CD4-positive, CD25-positive, alpha-beta regulatory T cell (primary cell): ENCODE measurements around the gene GALNT18. TPM values are rescaled to one million over a fixed set of nuclear protein-coding genes. Genes with fewer than 3 reads are reported as not detected.

Experiments used
- ATAC-seq, 2 donors: fragments of 150-1000 bp; cut with Tn5 transposase; one replicate each; pipeline ENCODE4 v1.10.0; 2021; ENCODE audit warnings: low read depth in 2 of 2, moderate number of reproducible peaks in 2 of 2, moderate library complexity in 1 of 2
- DNase-seq, 3 donors: peaks; one replicate each; pipeline versions ENCODE4 v3.0.0 to v3.0.0-alpha.2; 2012 to 2022; ENCODE audit warnings: mixed read lengths in 1 of 3
- H3K27ac ChIP-seq: one replicate; pipeline ENCODE4 v1.7.0; 2013; ENCODE audit warnings: mild to moderate bottlenecking, low read length; ENCODE audit not compliant: insufficient read depth, poor library complexity, severe bottlenecking
- H3K27me3 ChIP-seq: one replicate; pipeline ENCODE4 v1.7.0; 2013; ENCODE audit warnings: low read length; ENCODE audit not compliant: control insufficient read depth, insufficient read depth
- H3K36me3 ChIP-seq: one replicate; pipeline ENCODE4 v1.7.0; 2013; ENCODE audit warnings: mild to moderate bottlenecking, low read length, moderate library complexity; ENCODE audit not compliant: control insufficient read depth, insufficient read depth
- H3K4me1 ChIP-seq: 2 replicates; pipeline ENCODE4 v1.7.0; 2013; ENCODE audit warnings: mild to moderate bottlenecking, low read length; ENCODE audit not compliant: insufficient read depth, control insufficient read depth, poor library complexity, severe bottlenecking
- H3K4me3 ChIP-seq: one replicate; pipeline ENCODE4 v1.7.0; 2013; ENCODE audit warnings: low read depth, mild to moderate bottlenecking, low read length, moderate library complexity
- H3K9me3 ChIP-seq, 2 experiments: 1 replicate in 1 of 2; 2 replicates in 1 of 2; pipeline ENCODE4 v1.7.0; 2013; ENCODE audit warnings: low read length in 2 of 2, mild to moderate bottlenecking in 1 of 2, moderate library complexity in 1 of 2; ENCODE audit not compliant: control insufficient read depth in 2 of 2
- H3K27ac Mint-ChIP-seq, 3 donors: one replicate each; pipeline ENCODE4 v1.8.0; 2020 to 2022; ENCODE audit warnings: mild to moderate bottlenecking in 3 of 3, mixed read lengths in 3 of 3, moderate library complexity in 2 of 3
- H3K27me3 Mint-ChIP-seq: one replicate; pipeline ENCODE4 v1.8.0; 2022; ENCODE audit warnings: mild to moderate bottlenecking, mixed read lengths
- H3K36me3 Mint-ChIP-seq: one replicate; pipeline ENCODE4 v1.8.0; 2020; ENCODE audit warnings: mixed read lengths
- H3K4me1 Mint-ChIP-seq, 4 donors: one replicate each; pipeline ENCODE4 v1.8.0; 2020 to 2022; ENCODE audit warnings: mixed read lengths in 4 of 4, mild to moderate bottlenecking in 1 of 4
- H3K4me3 Mint-ChIP-seq, 4 donors: one replicate each; pipeline ENCODE4 v1.8.0; 2020 to 2022; ENCODE audit warnings: mild to moderate bottlenecking in 4 of 4, mixed read lengths in 4 of 4, moderate library complexity in 3 of 4
- H3K9me3 Mint-ChIP-seq, 7 donors: one replicate each; pipeline ENCODE4 v1.8.0; 2020 to 2022; ENCODE audit warnings: mixed read lengths in 7 of 7, mild to moderate bottlenecking in 3 of 7, moderate library complexity in 2 of 7
- polyA plus RNA-seq, 4 donors: library from polyadenylated mRNA; unstranded; fragments of 300-500 nt; fragmentation: Illumina TruSeq; gene quantifications; one replicate each; pipeline ENCODE4 v1.2.3, GENCODE V29; 2021
- total RNA-seq: library from RNA; stranded (reverse); gene quantifications from one replicate; pipeline ENCODE4 v1.2.3, GENCODE V29; 2022

The GALNT18 gene
- total and polyA plus RNA-seq, 5 donors from 2014 or later, result 0.10 TPM; not detected in 4

GRCh38 chr11:11662578-11662977 lies 40.8 kb upstream of the GALNT18 start:
- H3K27me3 Mint-ChIP-seq, result peaks cover 4% of the 10 kb centered on the region

DNA sequence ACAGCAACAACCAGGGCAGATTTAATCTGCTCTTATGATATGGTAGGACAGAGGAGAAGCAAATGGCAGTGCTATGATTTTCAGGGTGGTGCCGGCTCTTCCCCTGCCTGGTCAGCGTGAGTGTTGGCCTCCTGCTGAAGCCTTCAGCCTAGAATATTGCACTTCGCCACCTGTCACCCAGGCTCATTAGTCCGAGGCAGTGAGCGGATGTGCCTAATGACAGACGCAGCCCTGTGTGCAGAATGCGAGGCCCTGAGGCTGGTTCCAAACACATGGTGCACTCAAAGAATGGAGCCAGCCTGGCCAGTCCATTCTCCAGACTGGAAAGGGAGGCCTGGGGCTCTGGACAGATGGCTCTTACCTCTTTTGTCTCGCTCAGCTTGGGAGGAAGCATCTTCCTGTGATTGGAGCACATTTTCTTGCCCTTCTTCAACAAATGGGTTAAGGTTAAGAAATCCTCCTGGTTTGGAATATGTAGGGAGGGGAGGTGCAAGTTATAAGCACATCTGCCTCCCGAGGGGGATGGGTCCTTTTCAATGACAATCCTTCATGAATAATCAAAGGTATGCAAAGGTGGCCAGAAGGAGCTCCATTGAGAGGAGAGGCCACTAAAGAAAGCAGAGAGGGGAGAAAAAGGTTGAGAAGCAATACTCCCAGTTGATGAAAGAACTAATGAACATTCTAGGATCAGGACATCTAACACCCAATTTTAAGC lies 39.7 kb upstream of the GALNT18 start:
- Histone ChIP-seq H3K4me3 (no peak overlapping the region), H3K27me3 (no peaks in the 10 kb centered on the region), H3K36me3 (no peaks in the 10 kb centered on the region), H3K27ac (no peak overlapping the region), H3K9me3 (no peaks in the 10 kb centered on the region), H3K4me1 (no peaks in the 10 kb centered on the region)
- Mint-ChIP-seq H3K4me1 (no peaks in the 10 kb centered on the region), H3K27me3 (peaks cover 4% of the 10 kb centered on the region), H3K36me3 (no peaks in the 10 kb centered on the region), H3K27ac (no peak overlapping the region), H3K4me3 (no peak overlapping the region), H3K9me3 (no peaks in the 10 kb centered on the region)
- ATAC-seq (no peak), DNase-seq (no peak)

More at GRCh38 chr11:11662578-11662977, 40.8 kb upstream of the GALNT18 start:
- Histone ChIP-seq H3K27me3 (no peaks in the 10 kb centered on the region), H3K9me3 (no peaks in the 10 kb centered on the region), H3K27ac (no peak overlapping the region), H3K4me3 (no peak overlapping the region), H3K36me3 (no peaks in the 10 kb centered on the region), H3K4me1 (no peaks in the 10 kb centered on the region)
- Mint-ChIP-seq H3K9me3 (no peaks in the 10 kb centered on the region), H3K27ac (no peak overlapping the region), H3K4me3 (no peak overlapping the region), H3K36me3 (no peaks in the 10 kb centered on the region), H3K4me1 (no peaks in the 10 kb centered on the region)
- DNase-seq (no peak), ATAC-seq (no peak)

GRCh38 chr11:11660363-11660740 lies 38.5 kb upstream of the GALNT18 start:
- no peak for ATAC-seq
- Mint-ChIP-seq H3K9me3 (no peaks in the 10 kb centered on the region), H3K36me3 (no peaks in the 10 kb centered on the region), H3K27ac (no peak overlapping the region), H3K4me1 (no peaks in the 10 kb centered on the region), H3K27me3 (peaks cover 9% of the 10 kb centered on the region), H3K4me3 (no peak overlapping the region)
- DNase-seq, result no peak
- Histone ChIP-seq H3K4me3 (no peak overlapping the region), H3K4me1 (no peaks in the 10 kb centered on the region), H3K27ac (no peak overlapping the region), H3K36me3 (no peaks in the 10 kb centered on the region), H3K27me3 (peaks cover 3% of the 10 kb centered on the region), H3K9me3 (no peaks in the 10 kb centered on the region)

DNA sequence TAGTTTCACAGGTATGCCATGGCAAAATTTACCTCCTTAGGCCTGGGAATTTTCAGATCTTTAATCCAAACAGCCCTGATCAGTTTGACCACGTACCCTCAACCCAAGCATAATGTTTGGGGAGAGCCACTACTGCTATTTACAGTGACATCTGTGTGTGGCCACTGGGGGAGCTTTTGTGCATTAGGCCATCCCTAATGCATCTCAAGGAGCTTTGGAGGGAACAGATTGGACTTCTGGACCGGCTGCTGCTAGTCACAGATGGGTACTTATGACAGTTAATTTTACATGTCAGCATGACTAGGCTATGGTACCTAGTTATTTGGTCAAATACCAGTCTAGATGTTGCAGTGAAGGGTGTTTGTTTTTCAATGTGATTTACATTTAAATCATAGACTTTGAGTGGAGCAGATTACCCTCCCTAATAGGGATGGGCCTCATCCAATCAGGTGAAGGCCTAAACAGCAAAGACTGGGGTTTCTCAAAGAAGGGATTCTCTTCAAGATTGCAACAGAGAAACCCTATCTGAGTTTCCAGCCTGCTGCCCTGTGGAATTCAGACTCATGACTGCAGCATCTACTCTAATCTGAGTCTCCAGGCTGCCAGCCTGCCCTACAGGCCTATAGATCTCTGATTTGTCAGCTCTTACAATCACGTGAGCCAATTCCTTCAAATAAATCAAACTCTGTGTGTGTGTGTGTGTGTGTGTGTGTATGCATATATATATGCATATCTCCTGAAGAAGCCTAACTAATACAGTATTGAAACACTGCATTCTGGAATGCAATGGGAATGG lies 38.0 kb upstream of the GALNT18 start:
- no peak overlapping the region for H3K27ac Mint-ChIP-seq
- Histone ChIP-seq H3K27ac (no peak overlapping the region), H3K36me3 (no peaks in the 10 kb centered on the region), H3K4me3 (no peak overlapping the region), H3K4me1 (no peaks in the 10 kb centered on the region), H3K9me3 (no peaks in the 10 kb centered on the region), H3K27me3 (peaks cover 3% of the 10 kb centered on the region)
- H3K4me1 Mint-ChIP-seq, result no peaks in the 10 kb centered on the region
- H3K36me3 Mint-ChIP-seq, result no peaks in the 10 kb centered on the region
- H3K9me3 Mint-ChIP-seq, result no peaks in the 10 kb centered on the region
- H3K4me3 Mint-ChIP-seq, result no peak overlapping the region
- H3K27me3 Mint-ChIP-seq, result peaks cover 15% of the 10 kb centered on the region
- ATAC-seq (no peak), DNase-seq (no peak)

DNA sequence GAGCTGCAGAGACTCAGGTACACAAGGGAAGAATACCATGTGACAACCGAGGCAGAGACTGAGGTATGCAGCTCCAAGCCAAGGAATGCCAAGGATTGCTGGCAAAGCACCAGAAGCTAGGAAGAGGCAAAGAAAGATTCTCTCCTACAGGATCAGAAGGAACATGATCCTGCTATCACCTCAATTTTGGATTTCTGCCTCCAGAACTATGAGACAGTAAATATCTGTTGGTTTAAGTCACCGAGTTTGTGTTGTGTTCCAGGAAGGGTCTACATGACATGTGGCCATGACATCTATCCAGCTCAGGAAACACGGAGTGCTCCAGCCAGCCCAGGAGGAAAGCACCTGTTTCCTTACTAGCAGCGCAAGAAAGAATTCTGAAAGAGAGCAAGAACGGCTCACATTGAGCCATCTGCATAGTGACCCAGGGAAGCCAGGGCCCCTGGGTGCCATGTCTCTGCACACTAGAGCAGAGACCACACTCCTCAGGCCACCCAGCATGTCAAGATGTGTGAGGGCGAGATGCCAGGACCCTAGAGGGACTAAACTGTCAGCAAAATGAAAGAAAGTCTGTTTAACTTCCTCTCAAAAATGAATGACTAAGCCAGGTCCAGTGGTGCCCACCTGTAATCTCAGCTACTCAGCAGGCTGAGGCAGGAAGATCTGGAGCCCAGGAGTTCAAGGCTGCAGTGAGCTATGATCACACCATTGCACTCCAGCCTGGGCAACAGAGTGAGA lies 35.6 kb upstream of the GALNT18 start:
- H3K4me1 ChIP-seq, result no peaks in the 10 kb centered on the region
- Mint-ChIP-seq H3K4me3 (no peak overlapping the region), H3K27me3 (peaks cover 29% of the 10 kb centered on the region), H3K27ac (no peak overlapping the region), H3K9me3 (peaks cover 0 to 3% (median 0%) of the 10 kb centered on the region in 7 donors), H3K4me1 (no peaks in the 10 kb centered on the region), H3K36me3 (no peaks in the 10 kb centered on the region)
- no peak overlapping the region for H3K4me3 ChIP-seq
- H3K27ac ChIP-seq, result no peak overlapping the region
- ATAC-seq (no peak), DNase-seq (no peak)
- no peaks in the 10 kb centered on the region for H3K9me3 ChIP-seq
- no peaks in the 10 kb centered on the region for H3K36me3 ChIP-seq
- H3K27me3 ChIP-seq, result peaks cover 5% of the 10 kb centered on the region

DNA sequence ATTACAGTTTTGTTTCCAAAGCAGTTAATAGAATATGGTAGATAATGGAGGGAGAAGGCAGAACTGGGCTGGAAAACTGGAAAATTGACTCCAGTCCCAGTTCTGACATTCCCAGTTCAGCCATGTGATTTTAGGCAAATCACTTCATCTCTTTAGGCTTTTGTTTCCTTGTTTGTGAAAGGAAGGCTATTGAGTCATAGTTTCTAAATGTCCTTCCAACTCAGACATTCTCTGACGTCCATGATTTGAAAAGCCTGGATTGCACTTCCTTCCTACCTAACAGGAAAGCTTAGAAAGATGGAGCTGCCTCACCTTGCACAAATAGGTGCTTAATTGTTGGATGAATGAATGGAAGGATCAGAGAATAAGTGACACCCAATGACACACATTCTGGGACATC lies 19.8 kb upstream of the GALNT18 start:
- H3K27ac Mint-ChIP-seq, result no peak overlapping the region
- DNase-seq (no peak), ATAC-seq (no peak)
- H3K4me3 ChIP-seq, result no peak overlapping the region
- H3K36me3 ChIP-seq, result no peaks in the 10 kb centered on the region
- H3K27me3 Mint-ChIP-seq, result peaks cover 6% of the 10 kb centered on the region
- H3K9me3 ChIP-seq, result no peaks in the 10 kb centered on the region
- H3K4me3 Mint-ChIP-seq, result no peak overlapping the region
- no peaks in the 10 kb centered on the region for H3K4me1 Mint-ChIP-seq
- peaks cover 0 to 9% (median 2%) of the 10 kb centered on the region in 7 donors for H3K9me3 Mint-ChIP-seq
- no peaks in the 10 kb centered on the region for H3K36me3 Mint-ChIP-seq
- H3K27ac ChIP-seq, result no peak overlapping the region
- no peaks in the 10 kb centered on the region for H3K4me1 ChIP-seq
- H3K27me3 ChIP-seq, result peaks cover 4% of the 10 kb centered on the region

GRCh38 chr11:11640996-11641395 lies 19.2 kb upstream of the GALNT18 start:
- no peaks in the 10 kb centered on the region for H3K4me1 ChIP-seq
- H3K9me3 ChIP-seq, result no peaks in the 10 kb centered on the region
- DNase-seq (no peak), ATAC-seq (no peak)
- Mint-ChIP-seq H3K9me3 (peaks cover 0 to 9% (median 2%) of the 10 kb centered on the region in 7 donors), H3K4me1 (no peaks in the 10 kb centered on the region), H3K36me3 (no peaks in the 10 kb centered on the region), H3K4me3 (no peak overlapping the region), H3K27ac (no peak overlapping the region), H3K27me3 (peaks cover 4% of the 10 kb centered on the region)
- no peaks in the 10 kb centered on the region for H3K36me3 ChIP-seq
- H3K27ac ChIP-seq, result no peak overlapping the region
- no peak overlapping the region for H3K4me3 ChIP-seq
- peaks cover 4% of the 10 kb centered on the region for H3K27me3 ChIP-seq
